Stimulated activated CD4-positive, alpha-beta T cell treated with anti-CD3 and anti-CD28 coated beads, Interleukin-1b, Interleukin-23, amount 100 ng/mL, for 4 hours (primary cell): Measurements from ENCODE around the gene MOB3B.
"Not testable (repeated sequence)": the region's sequence is repeated elsewhere in the genome, so short reads cannot be mapped to it uniquely, and the experiment has no call there.

ENCODE experiments used
- DNase-seq, 2 donors: peaks; one replicate each; pipeline ENCODE4 v3.0.0-alpha.2; 2020; ENCODE audit warnings: low read depth in 2 of 2

Gene MOB3B

GRCh38 chr9:27518809-27519208 is 10.8 kb downstream of the MOB3B start:
- DNase-seq: no peak

- no peak for DNase-seq
Observed at GRCh38 chr9:27518006-27518405, 11.6 kb downstream of the MOB3B start.

GRCh38 chr9:27514551-27514950 is 15.1 kb downstream of the MOB3B start:
- DNase-seq: no peak

GRCh38 chr9:27511771-27512170 is 17.8 kb downstream of the MOB3B start:
- no peak for DNase-seq

GRCh38 chr9:27510780-27511179 is 18.8 kb downstream of the MOB3B start:
- no peak for DNase-seq

- no peak for DNase-seq
Observed at GRCh38 chr9:27506981-27507380, 22.6 kb downstream of the MOB3B start.

- DNase-seq: no peak
Observed at GRCh38 chr9:27505744-27506161, 23.9 kb downstream of the MOB3B start.

GRCh38 chr9:27504259-27504658 is 25.4 kb downstream of the MOB3B start:
- no peak for DNase-seq

GRCh38 chr9:27503623-27504022 is 26.0 kb downstream of the MOB3B start:
- DNase-seq: no peak

- DNase-seq: not testable (repeated sequence)
Observed at GRCh38 chr9:27500902-27501301, 28.7 kb downstream of the MOB3B start.

- no peak for DNase-seq
Observed at GRCh38 chr9:27499451-27499850, 30.2 kb downstream of the MOB3B start.

GRCh38 chr9:27497883-27498417 is 31.7 kb downstream of the MOB3B start:
- DNase-seq: no peak

GRCh38 chr9:27496135-27496504 is 33.5 kb downstream of the MOB3B start:
- DNase-seq: no peak

- DNase-seq: no peak
Observed at GRCh38 chr9:27495480-27496134, 34.0 kb downstream of the MOB3B start.

- no peak for DNase-seq
Observed at GRCh38 chr9:27491154-27491553, 38.5 kb downstream of the MOB3B start.

GRCh38 chr9:27489087-27489876 is 40.3 kb downstream of the MOB3B start:
- no peak for DNase-seq

- DNase-seq: no peak
Observed at GRCh38 chr9:27487927-27488326, 41.7 kb downstream of the MOB3B start.

GRCh38 chr9:27487128-27487640 is 42.4 kb downstream of the MOB3B start:
- DNase-seq: no peak

- DNase-seq: no peak
Observed at GRCh38 chr9:27485158-27485557, 44.5 kb downstream of the MOB3B start.

- no peak for DNase-seq
Observed at GRCh38 chr9:27483576-27483975, 46.0 kb downstream of the MOB3B start.

- DNase-seq: no peak
Observed at GRCh38 chr9:27482709-27483108, 46.9 kb downstream of the MOB3B start.

- DNase-seq: no peak
Observed at GRCh38 chr9:27478322-27478721, 51.3 kb downstream of the MOB3B start.
